Lower leg skin (tissue), 4 donors: ENCODE data around the gene UGT1A9. TPM values are rescaled to one million over a fixed set of nuclear protein-coding genes. Genes with fewer than 3 reads are reported as not detected.
"Not testable (repeated sequence)": the region's sequence is repeated elsewhere in the genome, so short reads cannot be mapped to it uniquely, and the experiment has no call there.

Source experiments
- DNase-seq, 2 donors: peaks; one replicate each; pipeline ENCODE4 v3.0.0-alpha.2; 2019; ENCODE audit warnings: low spot score in 2 of 2
- H3K4me3 ChIP-seq: fragments of 200-600 bp; sonication (generic); 2 replicates; pipeline ENCODE4 v1.5.1; 2017; ENCODE audit warnings: mild to moderate bottlenecking, low read depth; ENCODE audit not compliant: poor library complexity, severe bottlenecking
- CTCF ChIP-seq, 3 donors: fragments of 450-650 bp; IDR thresholded peaks; one replicate each; pipeline ENCODE4 v1.5.1; 2016; ENCODE audit warnings: antibody characterized with exemption in 3 of 3, mild to moderate bottlenecking in 3 of 3, moderate library complexity in 2 of 3
- POLR2A ChIP-seq, 2 donors: fragments of 450-650 bp; IDR thresholded peaks; one replicate each; pipeline ENCODE4 v1.6.1; 2016 to 2017; ENCODE audit warnings: antibody characterized with exemption in 2 of 2, mild to moderate bottlenecking in 1 of 2, moderate library complexity in 1 of 2
- WGBS, 2 donors: methylation state at CpG; one replicate each; pipeline ENCODE4 v1.1.5; 2018; 5-methylcytosine and 5-hydroxymethylcytosine counted together
- intact Hi-C: fragments of 100-400 bp; cut with DNase I; formaldehyde crosslinking; loops from one replicate; pipeline ENCODE4 v1.15.0; 2023; ENCODE audit warnings: low total_unique reads
- total RNA-seq, 4 donors: library from RNA; depleted of rRNA; stranded (reverse); fragments of >200 nt; gene quantifications; one replicate each; pipeline ENCODE4 v1.1.0, GENCODE V29; 2016

UGT1A9 gene
- total RNA-seq, 4 donors from 2014 or later: not detected

GRCh38 chr2:233743464-233744259 is 72.0 kb downstream of the UGT1A9 start:
- no peak overlapping the region for H3K4me3 ChIP-seq
- 94 to 96% methylated on average over 36 to 42 of the region's 46 CpGs for WGBS, 2 donors
- no peak for DNase-seq
- no peak for TF ChIP-seq CTCF (IDR thresholded peaks at IDR 0.05)
- intact Hi-C loops: no loop called here

GRCh38 chr2:233745073-233745755 is 73.5 kb downstream of the UGT1A9 start:
- intact Hi-C loops: no loop called here
- DNase-seq: no peak
- no peak overlapping the region for H3K4me3 ChIP-seq
- TF ChIP-seq CTCF (IDR thresholded peaks at IDR 0.05) (peak in 1 of 3 donors; percentile 28), POLR2A (IDR thresholded peaks at IDR 0.05) (no peak)
- WGBS, 2 donors: 74 to 75% methylated on average over 5 of the region's 5 CpGs

GRCh38 chr2:233745838-233746237 is 74.1 kb downstream of the UGT1A9 start:
- H3K4me3 ChIP-seq, DNase-seq, intact Hi-C loops: not testable (repeated sequence)
- WGBS, 2 donors: 73 to 82% methylated on average over 2 of the region's 2 CpGs

GRCh38 chr2:233746475-233747282 is 75.0 kb downstream of the UGT1A9 start:
- WGBS, 2 donors: 76 to 80% methylated on average over 10 of the region's 10 CpGs

GRCh38 chr2:233747283-233747544 is 75.5 kb downstream of the UGT1A9 start:
- no peak overlapping the region for H3K4me3 ChIP-seq
- no peak for DNase-seq
- intact Hi-C loops: no loop called here
- WGBS, 2 donors: 96 to 99% methylated on average over 6 of the region's 6 CpGs
- TF ChIP-seq POLR2A (IDR thresholded peaks at IDR 0.05) (no peak), CTCF (IDR thresholded peaks at IDR 0.05) (no peak)

More at GRCh38 chr2:233746475-233747282, 75.0 kb downstream of the UGT1A9 start:
- no peak for DNase-seq
- H3K4me3 ChIP-seq: no peak overlapping the region
- TF ChIP-seq CTCF (IDR thresholded peaks at IDR 0.05) (no peak), POLR2A (IDR thresholded peaks at IDR 0.05) (no peak)
- intact Hi-C loops: no loop called here

GRCh38 chr2:233750689-233751088 is 79.0 kb downstream of the UGT1A9 start:
- intact Hi-C loops, DNase-seq, H3K4me3 ChIP-seq: not testable (repeated sequence)
- 76 to 92% methylated on average over 2 of the region's 2 CpGs for WGBS, 2 donors

GRCh38 chr2:233751212-233752009 is 79.7 kb downstream of the UGT1A9 start:
- H3K4me3 ChIP-seq, intact Hi-C loops: not testable (repeated sequence)
- 73 to 77% methylated on average over 2 of the region's 2 CpGs for WGBS, 2 donors

More at GRCh38 chr2:233751212-233752009, 79.7 kb downstream of the UGT1A9 start:
- not testable (repeated sequence) for DNase-seq
